HCT116 (cell line): ENCODE results near the gene ATAD3C. TPM values are rescaled to one million over a fixed set of nuclear protein-coding genes. Genes with fewer than 3 reads are reported as not detected.
"Not testable (repeated sequence)": the region's sequence is repeated elsewhere in the genome, so short reads cannot be mapped to it uniquely, and the experiment has no call there.

Experiments
- ATAC-seq: fragments of 200-7000 bp; cut with Tn5 transposase; 2 replicates; pipeline ENCODE4 v1.9.1; 2020; ENCODE audit warnings: mild to moderate bottlenecking, moderate library complexity
- BruUV-seq: library from RNA; stranded (reverse); fragments of 400-500 nt; replicated peaks from 2 replicates; lab custom pipeline; 2021; lab: Mats Ljungman, UMichigan
- CTCF ChIA-PET: fragments of 300-600 bp; sonication (Branson Sonifier 250); formaldehyde crosslinking; loops from one replicate; lab custom pipeline; 2021; ENCODE audit warnings: antibody characterized with exemption; lab: Charles Lee
- POLR2A ChIA-PET: fragments of 300-600, 350-600 bp; sonication (Branson Sonifier 250); formaldehyde crosslinking; loops from one replicate; lab custom pipeline; 2021; ENCODE audit warnings: antibody characterized with exemption; lab: Charles Lee
- RAD21 ChIA-PET, 2 experiments: fragments of 300-600 bp; sonication (Branson Sonifier 250); formaldehyde crosslinking; loops; one replicate each; lab custom pipeline; 2023; ENCODE audit warnings: low total read pairs in 2 of 2; ENCODE audit not compliant: uncharacterized antibody in 2 of 2, unreplicated experiment in 2 of 2, low non-redundant PET in 1 of 2; lab: Charles Lee
- DNase-seq: peaks from one replicate; pipeline ENCODE4 v3.0.0-alpha.2; 2010; ENCODE audit warnings: low read depth, low spot score
- H2AFZ ChIP-seq: fragments of 200-600 bp; shearing (Covaris generic), sonication (generic); 2 replicates; pipeline ENCODE4 v1.6.1; 2017; ENCODE audit warnings: low read depth, mixed run types, mixed read lengths, antibody characterized with exemption, low read length; ENCODE audit not compliant: poor library complexity, severe bottlenecking
- H3K27ac ChIP-seq: 2 replicates; pipeline ENCODE4 v1.5.1; 2012; ENCODE audit warnings: low read depth, low read length
- H3K27me3 ChIP-seq: fragments of 200-600 bp; sonication (generic); 2 replicates; pipeline ENCODE4 v1.6.1; 2016; ENCODE audit warnings: mixed run types, low read length, mixed read lengths; ENCODE audit not compliant: insufficient read depth
- H3K36me3 ChIP-seq, 2 experiments: fragments of 200-500 bp in 1 of 2; fragments of 200-600 bp in 1 of 2; sonication (Bioruptor generic) in 1 of 2; sonication (generic) in 1 of 2; 2 replicates each; pipeline versions ENCODE4 v1.5.1 to v1.6.1; 2014 to 2016; ENCODE audit warnings: low read length in 2 of 2, inconsistent platforms in 1 of 2, mixed read lengths in 1 of 2, mixed run types in 1 of 2; ENCODE audit not compliant: insufficient read depth in 2 of 2, control insufficient read depth in 1 of 2
- H3K4me1 ChIP-seq, 2 experiments: fragments of 200-600 bp in 1 of 2; sonication (generic) in 1 of 2; 2 replicates each; pipeline versions ENCODE4 v1.5.1 to v1.6.1; 2012 to 2017; ENCODE audit warnings: low read length in 2 of 2, inconsistent platforms in 1 of 2, mild to moderate bottlenecking in 1 of 2, mixed read lengths in 1 of 2, mixed run types in 1 of 2, moderate library complexity in 1 of 2; ENCODE audit not compliant: insufficient read depth in 2 of 2, control insufficient read depth in 1 of 2
- H3K4me2 ChIP-seq: fragments of 200-600 bp; sonication (generic); 2 replicates; pipeline ENCODE4 v1.6.1; 2017; ENCODE audit warnings: mixed run types, low read length, mixed read lengths
- H3K4me3 ChIP-seq, 2 experiments: fragments of 200-600 bp in 1 of 2; sonication (generic) in 1 of 2; replicated peaks in 1 of 2; 2 replicates each; pipeline ENCODE4 v1.5.1; 2011 to 2016; ENCODE audit warnings: low read length in 2 of 2, control low read depth in 1 of 2, low read depth in 1 of 2, mild to moderate bottlenecking in 1 of 2, mixed read lengths in 1 of 2, mixed run types in 1 of 2
- H3K79me2 ChIP-seq: fragments of 200-600 bp; sonication (generic); 2 replicates; pipeline ENCODE4 v1.6.1; 2017; ENCODE audit warnings: mild to moderate bottlenecking, mixed run types, low read length, moderate library complexity, mixed read lengths; ENCODE audit not compliant: insufficient read depth
- H3K9ac ChIP-seq: fragments of 200-600 bp; sonication (generic); 2 replicates; pipeline ENCODE4 v1.6.1; 2016; ENCODE audit warnings: low read length, mixed read lengths
- H3K9me2 ChIP-seq: fragments of 200-600 bp; sonication (generic), shearing (Covaris generic); 2 replicates; pipeline ENCODE4 v1.6.1; 2017; ENCODE audit warnings: mixed run types, mild to moderate bottlenecking, moderate library complexity; ENCODE audit not compliant: insufficient read depth
- H3K9me3 ChIP-seq, 2 experiments: fragments of 200-500 bp in 1 of 2; fragments of 200-600 bp in 1 of 2; sonication (Bioruptor generic) in 1 of 2; sonication (generic) in 1 of 2; 2 replicates each; pipeline ENCODE4 v1.6.1; 2014 to 2017; ENCODE audit warnings: low read length in 2 of 2, mixed read lengths in 2 of 2, inconsistent platforms in 1 of 2, low read depth in 1 of 2, mild to moderate bottlenecking in 1 of 2, mixed run types in 1 of 2, moderate library complexity in 1 of 2; ENCODE audit not compliant: control insufficient read depth in 1 of 2, insufficient read depth in 1 of 2
- H4K20me1 ChIP-seq: fragments of 200-600 bp; sonication (generic), shearing (Covaris generic); 2 replicates; pipeline ENCODE4 v1.6.1; 2017; ENCODE audit warnings: mixed run types, mild to moderate bottlenecking, moderate library complexity; ENCODE audit not compliant: insufficient read depth
- EGR1 ChIP-seq: IDR thresholded peaks from 2 replicates; pipeline ENCODE4 v1.6.1; 2012; ENCODE audit warnings: low read depth
- EZH2 ChIP-seq: fragments of 200-600 bp; sonication (generic); IDR thresholded peaks from 2 replicates; pipeline ENCODE4 v1.6.1; 2017; ENCODE audit warnings: antibody characterized with exemption, mixed run types
- JUND ChIP-seq: IDR thresholded peaks from 2 replicates; pipeline ENCODE4 v1.6.1; 2012
- RAD21 ChIP-seq: IDR thresholded peaks from 2 replicates; pipeline ENCODE4 v1.6.1; 2012; ENCODE audit warnings: low read depth, mild to moderate bottlenecking
- REST ChIP-seq: IDR thresholded peaks from 2 replicates; pipeline ENCODE4 v1.6.1; 2012; ENCODE audit warnings: low read depth
- TCF7L2 ChIP-seq: IDR thresholded peaks from 2 replicates; pipeline ENCODE4 v1.7.0; 2011; ENCODE audit warnings: borderline replicate concordance, inconsistent platforms; ENCODE audit not compliant: insufficient read depth, insufficient read length; ENCODE audit errors: extremely low read depth
- intact Hi-C: fragments of 100-400 bp; cut with micrococcal nuclease; formaldehyde crosslinking; loops from 2 replicates; pipeline ENCODE4 v1.10.0; 2022
- total RNA-seq: library from RNA; stranded (reverse); gene quantifications from one replicate; pipeline ENCODE4 v1.2.1, GENCODE V29; 2021; ENCODE audit not compliant: unreplicated experiment

The ATAD3C gene
- total RNA-seq, 1 experiment from 2014 or later, result 0.61 TPM

- ATAC-seq (no peak), DNase-seq (no peak)
- TF ChIP-seq EZH2 (no peak), EGR1 (no peak), JUND (no peak), REST (no peak), TCF7L2 (no peak), RAD21 (no peak)
- no peaks in the 10 kb centered on the region for H3K27me3 ChIP-seq
- ChIA-PET RAD21 (no interaction called here), CTCF (no interaction called here), POLR2A (no interaction called here)
- H3K9ac ChIP-seq, result no peak overlapping the region
- no peak overlapping the region for H2AFZ ChIP-seq
- intact Hi-C loops, result no loop called here
- H3K9me2 ChIP-seq, result no peaks in the 10 kb centered on the region
- H3K4me1 ChIP-seq, result peaks cover 2 to 10% of the 10 kb centered on the region in 2 experiments; a peak in 2 of 4 replicates
- no TSS peak for BruUV-seq
- H3K79me2 ChIP-seq, result no peaks in the 10 kb centered on the region
- no peak overlapping the region for H3K4me2 ChIP-seq
- no peak overlapping the region for H3K27ac ChIP-seq
- no peaks in the 10 kb centered on the region for H3K9me3 ChIP-seq
- H3K4me3 ChIP-seq, result no peak overlapping the region
- H4K20me1 ChIP-seq, result no peaks in the 10 kb centered on the region
- no peaks in the 10 kb centered on the region for H3K36me3 ChIP-seq
Observed at GRCh38 chr1:1463312-1463711, 13.8 kb downstream of the ATAD3C start.

- Histone ChIP-seq H3K4me1 (peaks cover 8 to 15% of the 10 kb centered on the region in 2 experiments; a peak in 3 of 4 replicates), H3K79me2 (peaks cover 25% of the 10 kb centered on the region)
- H4K20me1 ChIP-seq, CTCF ChIA-PET, H3K9me2 ChIP-seq, H3K27ac ChIP-seq, H3K9me3 ChIP-seq, POLR2A ChIA-PET, H3K4me2 ChIP-seq, DNase-seq, RAD21 ChIA-PET, H3K36me3 ChIP-seq, intact Hi-C loops, H3K4me3 ChIP-seq, H2AFZ ChIP-seq, H3K9ac ChIP-seq, ATAC-seq, BruUV-seq, H3K27me3 ChIP-seq: not testable (repeated sequence)
Observed at GRCh38 chr1:1468196-1468985, 18.9 kb downstream of the ATAD3C start.
